ENCODE measurements around the gene GPC5. TPM values are rescaled to one million over a fixed set of nuclear protein-coding genes. Genes with fewer than 3 reads are reported as not detected.

GPC5 gene
- total RNA-seq, 1 experiment from 2014 or later, result 0.15 TPM

GRCh38 chr13:92196591-92197256, 798.3 kb downstream of the GPC5 start:
- no peak overlapping the region for H3K4ac ChIP-seq (ENCODE audit: low read depth, low read length)
- no peak overlapping the region for H2BK12ac ChIP-seq (ENCODE audit: insufficient read length, low read depth, low read length)
- no peak overlapping the region for H2BK20ac ChIP-seq (ENCODE audit: low read depth, low read length, poor library complexity, severe bottlenecking)
- no peak overlapping the region for H2BK5ac ChIP-seq (ENCODE audit: insufficient read length, low read length)
- no peak overlapping the region for H2AK5ac ChIP-seq (ENCODE audit: insufficient read length, low read length)
- no peak overlapping the region for H3K14ac ChIP-seq (ENCODE audit: insufficient read depth, low read length)
- DNase-seq, result no peak
- no peak overlapping the region for H3K27ac ChIP-seq (ENCODE audit: insufficient read length, low read depth, low read length)
- H3K27me3 Mint-ChIP-seq (ENCODE audit: low read depth), result no peaks in the 10 kb centered on the region
- H4K5ac ChIP-seq (ENCODE audit: insufficient read length, low read depth, low read length), result no peak overlapping the region
- H3K79me1 ChIP-seq (ENCODE audit: insufficient read depth, low read depth, low read length, poor library complexity, severe bottlenecking), result no peaks in the 10 kb centered on the region
- no peaks in the 10 kb centered on the region for H3K9me3 Mint-ChIP-seq
- H3K4me3 Mint-ChIP-seq, result no peak overlapping the region
- no peaks in the 10 kb centered on the region for H3K9me3 ChIP-seq (ENCODE audit: control insufficient read depth, low read depth, low read length)
- H3K4me1 Mint-ChIP-seq, result no peaks in the 10 kb centered on the region
- H3K23ac ChIP-seq (ENCODE audit: insufficient read length, low read depth, low read length), result no peak overlapping the region
- no peak overlapping the region for H3K56ac ChIP-seq (ENCODE audit: insufficient read length, low read depth, low read length)
- H2AFZ ChIP-seq (ENCODE audit: low read length), result no peak overlapping the region
- H3K36me3 Mint-ChIP-seq (ENCODE audit: insufficient read depth in 1 of 3, low read depth in 3 of 3), result no peaks in the 10 kb centered on the region
- H3K27ac Mint-ChIP-seq, result no peak overlapping the region
- H3K9ac ChIP-seq (ENCODE audit: extremely low read depth, insufficient read length, low read length), result no peak overlapping the region
- no peaks in the 10 kb centered on the region for H3K23me2 ChIP-seq (ENCODE audit: insufficient read length, low read depth, low read length, poor library complexity, severe bottlenecking)
- no peak overlapping the region for H3K18ac ChIP-seq (ENCODE audit: insufficient read length, low read depth, low read length)
- no CpG with 5 or more reads among the region's 11 CpGs for WGBS (ENCODE audit: extremely low coverage, insufficient read length, low lambda C conversion rate)
- no peaks in the 10 kb centered on the region for H3K79me2 ChIP-seq (ENCODE audit: insufficient read depth, low read length)
- no peaks in the 10 kb centered on the region for H3K4me1 ChIP-seq (ENCODE audit: insufficient read depth, low read length)
- H4K8ac ChIP-seq (replicated peaks; ENCODE audit: insufficient read length, low read depth, low read length), result no peak overlapping the region
- H3K27me3 ChIP-seq (ENCODE audit: insufficient read depth, low read length), result no peaks in the 10 kb centered on the region
- TF ChIP-seq CTCF (conservative IDR thresholded peaks at IDR 0.05), result no peak
- H2BK120ac ChIP-seq (ENCODE audit: low read depth, low read length, poor library complexity, severe bottlenecking), result no peak overlapping the region
- H3T11ph ChIP-seq (ENCODE audit: low read length), result no peak overlapping the region
- H4K20me1 ChIP-seq (ENCODE audit: control insufficient read depth, insufficient read depth, insufficient read length), result no peaks in the 10 kb centered on the region
- H2BK15ac ChIP-seq (ENCODE audit: low read depth, low read length), result no peak overlapping the region
- no peak overlapping the region for H4K91ac ChIP-seq (ENCODE audit: insufficient read length, low read depth, low read length)
- no peak overlapping the region for H3K4me2 ChIP-seq (ENCODE audit: insufficient read depth, insufficient read length, low read length)

Data from H9 (cell line).